Measurements from ENCODE around the gene ZBTB20. TPM values are rescaled to one million over a fixed set of nuclear protein-coding genes. Genes with fewer than 3 reads are reported as not detected.

Gene ZBTB20
- total RNA-seq, 2 donors from 2014 or later = 19.8 to 23.1 TPM

GRCh38 chr3:114518206-114518808, 628.8 kb downstream of the ZBTB20 start:
- no peaks in the 10 kb centered on the region for H3K9me3 Mint-ChIP-seq
- no peaks in the 10 kb centered on the region for H3K4me1 Mint-ChIP-seq (ENCODE audit: low read depth)
- no peaks in the 10 kb centered on the region for H3K27me3 Mint-ChIP-seq (ENCODE audit: low read depth)
- H3K4me3 Mint-ChIP-seq = no peak overlapping the region
- no peak overlapping the region for H3K27ac Mint-ChIP-seq
- DNase-seq = no peak
- no peaks in the 10 kb centered on the region for H3K36me3 Mint-ChIP-seq (ENCODE audit: insufficient read depth in 2 of 2)
- ATAC-seq (replicated peaks in 1 of 2) = no peak

GRCh38 chr3:114510201-114510600, 636.9 kb downstream of the ZBTB20 start:
- no peaks in the 10 kb centered on the region for H3K9me3 Mint-ChIP-seq
- no peak for ATAC-seq (replicated peaks in 1 of 2)

DNA sequence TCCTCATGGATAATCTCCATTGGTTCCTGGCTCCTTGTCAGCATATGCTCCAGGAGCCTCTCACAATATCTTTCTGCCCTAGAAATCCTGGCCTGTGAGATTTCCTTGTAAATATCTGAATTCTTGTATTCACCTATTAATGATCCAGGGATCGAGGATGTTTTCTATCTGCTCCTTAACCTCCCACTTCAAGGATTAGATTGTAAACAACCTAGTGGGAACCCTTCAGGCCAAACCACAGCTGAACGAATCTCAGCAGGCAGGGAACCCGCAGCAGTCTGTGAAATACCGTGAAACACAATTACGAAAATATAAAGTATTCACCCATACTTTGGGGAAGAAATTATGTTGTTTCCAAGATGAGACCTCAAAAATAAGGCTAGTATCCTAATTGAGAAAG, 637.3 kb downstream of the ZBTB20 start:
- no peak for DNase-seq
- H3K27me3 Mint-ChIP-seq (ENCODE audit: low read depth) = peaks cover 15% of the 10 kb centered on the region
- ATAC-seq (replicated peaks in 1 of 2) = no peak
- peaks cover 17% of the 10 kb centered on the region for H3K4me1 Mint-ChIP-seq (ENCODE audit: low read depth)
- no peak overlapping the region for H3K27ac Mint-ChIP-seq
- H3K4me3 Mint-ChIP-seq = no peak overlapping the region
- H3K9me3 Mint-ChIP-seq = no peaks in the 10 kb centered on the region
- no peaks in the 10 kb centered on the region for H3K36me3 Mint-ChIP-seq (ENCODE audit: insufficient read depth in 2 of 2)

More at GRCh38 chr3:114510201-114510600, 636.9 kb downstream of the ZBTB20 start:
- peaks cover 13% of the 10 kb centered on the region for H3K4me1 Mint-ChIP-seq (ENCODE audit: low read depth)
- no peak overlapping the region for H3K4me3 Mint-ChIP-seq
- no peak overlapping the region for H3K27ac Mint-ChIP-seq
- no peaks in the 10 kb centered on the region for H3K36me3 Mint-ChIP-seq (ENCODE audit: insufficient read depth in 2 of 2)
- DNase-seq = no peak
- peaks cover 15% of the 10 kb centered on the region for H3K27me3 Mint-ChIP-seq (ENCODE audit: low read depth)

DNA sequence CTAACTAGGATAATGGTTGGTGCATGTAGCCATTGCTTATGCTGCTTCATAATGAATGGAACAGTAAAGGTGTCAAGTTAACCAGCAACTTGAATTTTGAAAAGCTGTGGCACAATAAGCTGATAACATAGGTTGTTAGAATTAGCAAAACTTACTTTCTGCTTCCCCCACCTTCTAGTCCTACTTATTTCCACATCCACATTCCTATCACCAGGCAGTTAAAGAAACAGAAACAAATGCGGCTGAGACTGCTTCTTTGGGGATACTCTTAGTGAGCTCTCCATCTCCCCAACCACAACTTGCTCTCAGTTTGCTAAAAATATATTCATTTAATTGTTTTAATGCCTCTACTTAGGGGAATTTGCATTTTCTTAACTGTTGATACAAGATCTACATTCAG, 638.1 kb downstream of the ZBTB20 start:
- DNase-seq = no peak
- Mint-ChIP-seq H3K27ac (no peak overlapping the region), H3K9me3 (no peaks in the 10 kb centered on the region), H3K4me3 (no peak overlapping the region), H3K27me3 (ENCODE audit: low read depth) (peaks cover 15% of the 10 kb centered on the region), H3K36me3 (ENCODE audit: insufficient read depth in 2 of 2) (no peaks in the 10 kb centered on the region), H3K4me1 (ENCODE audit: low read depth) (peaks cover 25% of the 10 kb centered on the region)
- no peak for ATAC-seq (replicated peaks in 1 of 2)

- H3K36me3 Mint-ChIP-seq (ENCODE audit: insufficient read depth in 2 of 2) = no peaks in the 10 kb centered on the region
- no peaks in the 10 kb centered on the region for H3K9me3 Mint-ChIP-seq
- H3K27ac Mint-ChIP-seq = no peak overlapping the region
- DNase-seq (no peak), ATAC-seq (replicated peaks in 1 of 2) (no peak)
- H3K4me3 Mint-ChIP-seq = no peak overlapping the region
- H3K4me1 Mint-ChIP-seq (ENCODE audit: low read depth) = peaks cover 25% of the 10 kb centered on the region
- H3K27me3 Mint-ChIP-seq (ENCODE audit: low read depth) = peaks cover 15% of the 10 kb centered on the region
These were observed 638.9 kb downstream of the ZBTB20 start for GRCh38 chr3:114508208-114508607.

GRCh38 chr3:114506591-114507300, 640.3 kb downstream of the ZBTB20 start:
- ATAC-seq (replicated peaks in 1 of 2) (no peak), DNase-seq (no peak)
- Mint-ChIP-seq H3K27ac (no peak overlapping the region), H3K4me1 (ENCODE audit: low read depth) (peaks cover 36% of the 10 kb centered on the region), H3K27me3 (ENCODE audit: low read depth) (peaks cover 21% of the 10 kb centered on the region), H3K36me3 (ENCODE audit: insufficient read depth in 2 of 2) (no peaks in the 10 kb centered on the region), H3K9me3 (no peaks in the 10 kb centered on the region), H3K4me3 (no peak overlapping the region)

- H3K36me3 Mint-ChIP-seq (ENCODE audit: insufficient read depth in 2 of 2) = no peaks in the 10 kb centered on the region
- ATAC-seq (replicated peaks in 1 of 2) (peak; percentile 93 to 94), DNase-seq (no peak)
- peaks cover 40% of the 10 kb centered on the region for H3K4me1 Mint-ChIP-seq (ENCODE audit: low read depth)
- H3K27me3 Mint-ChIP-seq (ENCODE audit: low read depth) = peaks cover 24% of the 10 kb centered on the region
- H3K9me3 Mint-ChIP-seq = no peaks in the 10 kb centered on the region
- peak overlapping the region; percentile 5 for H3K27ac Mint-ChIP-seq
- no peak overlapping the region for H3K4me3 Mint-ChIP-seq
These were observed 642.0 kb downstream of the ZBTB20 start for GRCh38 chr3:114504941-114505628.

DNA sequence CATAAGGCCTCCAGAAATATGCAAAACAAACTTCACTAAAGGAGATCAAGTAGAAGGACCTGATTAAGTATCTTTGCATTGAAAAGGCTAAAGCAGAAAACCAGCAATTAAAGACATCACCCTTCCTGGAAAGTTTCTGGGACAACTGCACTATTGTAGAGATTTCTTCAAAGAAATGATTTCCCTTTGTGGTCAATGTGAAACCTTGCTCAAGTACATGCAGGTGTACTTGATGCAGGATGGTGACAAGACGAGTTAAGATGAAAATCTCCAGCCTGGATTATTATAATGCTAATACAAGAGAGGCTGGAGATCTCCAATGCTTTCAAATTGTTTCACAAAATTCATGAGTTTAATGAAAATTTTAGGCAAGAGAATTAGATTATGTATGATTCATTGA, 644.9 kb downstream of the ZBTB20 start:
- Mint-ChIP-seq H3K4me1 (ENCODE audit: low read depth) (peaks cover 59% of the 10 kb centered on the region), H3K36me3 (ENCODE audit: insufficient read depth in 2 of 2) (peaks cover 0 to 2% of the 10 kb centered on the region in 2 donors), H3K4me3 (no peak overlapping the region), H3K27ac (no peak overlapping the region), H3K27me3 (ENCODE audit: low read depth) (peaks cover 47% of the 10 kb centered on the region), H3K9me3 (no peaks in the 10 kb centered on the region)
- no peak for ATAC-seq (replicated peaks in 1 of 2)
- DNase-seq = no peak

GRCh38 chr3:114499976-114500375, 647.1 kb downstream of the ZBTB20 start:
- peak overlapping the region; percentile 68 for H3K27ac Mint-ChIP-seq
- H3K36me3 Mint-ChIP-seq (ENCODE audit: insufficient read depth in 2 of 2) = peaks cover 0 to 2% of the 10 kb centered on the region in 2 donors
- H3K4me3 Mint-ChIP-seq = peak overlapping the region; percentile 28 to 70
- no peaks in the 10 kb centered on the region for H3K9me3 Mint-ChIP-seq
- no peak for DNase-seq
- H3K4me1 Mint-ChIP-seq (ENCODE audit: low read depth) = peaks cover 49% of the 10 kb centered on the region
- H3K27me3 Mint-ChIP-seq (ENCODE audit: low read depth) = peaks cover 35% of the 10 kb centered on the region
- peak in 1 of 2 donors; percentile 42 for ATAC-seq (replicated peaks in 1 of 2)

DNA sequence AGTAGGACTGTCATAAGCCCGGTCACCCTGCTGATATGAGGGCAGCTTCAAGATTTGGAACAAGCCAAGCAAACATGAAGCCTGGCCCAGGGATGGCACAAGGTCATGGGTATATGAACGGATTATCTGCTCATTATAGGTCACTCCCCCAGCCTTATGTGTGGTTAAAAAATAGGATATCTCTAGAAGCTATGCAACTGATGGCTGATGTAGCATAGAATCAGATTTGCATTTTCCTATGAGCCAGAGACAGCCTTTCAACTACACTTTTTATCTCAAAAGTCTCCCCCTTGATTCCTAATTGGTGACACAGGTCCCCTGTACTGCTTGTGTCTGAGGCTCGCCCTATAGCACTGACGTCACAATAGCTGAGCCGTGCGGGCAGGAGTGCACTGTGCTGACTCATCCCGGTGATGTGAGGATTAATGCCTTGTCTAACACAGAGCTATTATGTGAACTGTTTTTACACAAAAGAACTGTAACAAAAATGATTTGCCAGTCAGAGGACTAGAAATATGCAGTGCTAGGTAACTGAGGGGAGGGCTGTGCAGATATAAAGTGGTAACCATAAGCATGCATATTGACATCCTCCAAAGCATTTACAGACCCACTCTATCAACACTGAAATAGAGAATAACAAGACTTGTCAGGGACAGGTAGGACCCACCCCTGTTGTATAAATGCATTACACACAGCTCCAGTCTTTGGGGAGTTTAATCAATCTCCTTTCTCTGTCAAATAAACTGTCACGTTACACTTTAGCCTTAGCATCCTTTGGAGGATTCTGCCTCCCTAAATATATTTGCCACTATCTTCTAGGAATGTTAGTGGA, 648.3 kb downstream of the ZBTB20 start:
- Mint-ChIP-seq H3K27ac (no peak overlapping the region), H3K4me1 (ENCODE audit: low read depth) (peaks cover 47% of the 10 kb centered on the region), H3K9me3 (no peaks in the 10 kb centered on the region), H3K36me3 (ENCODE audit: insufficient read depth in 2 of 2) (peaks cover 0 to 2% of the 10 kb centered on the region in 2 donors), H3K4me3 (no peak overlapping the region), H3K27me3 (ENCODE audit: low read depth) (peaks cover 35% of the 10 kb centered on the region)
- ATAC-seq (replicated peaks in 1 of 2) (no peak), DNase-seq (no peak)

DNA sequence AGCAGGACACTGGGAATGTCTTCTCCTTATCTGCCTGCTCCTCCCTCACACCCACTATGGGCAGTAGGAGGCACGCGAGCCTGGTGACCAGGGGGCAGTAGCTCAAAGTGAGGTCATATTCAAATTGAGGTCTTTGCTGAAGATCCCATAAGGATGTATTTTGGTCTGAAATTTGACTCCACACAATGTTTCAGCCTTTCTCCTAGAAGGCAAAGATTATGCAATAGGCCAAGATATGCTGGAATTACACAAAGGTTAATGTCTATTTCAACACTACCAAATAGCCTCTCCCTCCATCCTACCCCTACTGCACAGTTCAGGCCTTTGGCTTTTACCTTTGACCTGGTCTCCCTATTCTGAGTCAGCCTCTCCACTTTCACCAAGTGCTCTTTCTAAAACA, 650.2 kb downstream of the ZBTB20 start:
- ATAC-seq (replicated peaks in 1 of 2) = no peak
- H3K36me3 Mint-ChIP-seq (ENCODE audit: insufficient read depth in 2 of 2) = peaks cover 0 to 2% of the 10 kb centered on the region in 2 donors
- H3K27me3 Mint-ChIP-seq (ENCODE audit: low read depth) = peaks cover 30% of the 10 kb centered on the region
- no peak overlapping the region for H3K4me3 Mint-ChIP-seq
- DNase-seq = no peak
- no peaks in the 10 kb centered on the region for H3K9me3 Mint-ChIP-seq
- peaks cover 38% of the 10 kb centered on the region for H3K4me1 Mint-ChIP-seq (ENCODE audit: low read depth)
- H3K27ac Mint-ChIP-seq = no peak overlapping the region

DNA sequence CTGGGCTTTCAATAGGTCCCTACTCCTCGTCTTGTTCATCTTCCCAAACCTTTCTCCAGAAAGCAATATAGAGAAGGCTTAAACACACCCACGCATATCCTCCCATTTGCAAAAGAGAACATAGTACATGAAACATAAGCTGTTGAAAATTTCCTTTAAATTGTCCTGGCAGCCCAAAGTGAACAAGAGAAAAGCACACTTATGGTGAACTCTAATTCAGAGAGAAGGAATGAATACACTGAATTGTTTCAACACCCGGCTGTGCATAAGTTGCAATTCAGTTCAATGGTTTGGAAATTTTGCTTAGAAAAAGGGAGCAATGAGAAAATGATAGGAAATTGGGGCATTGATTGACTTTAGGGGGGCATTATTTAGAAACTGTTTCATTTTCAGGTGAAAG, 650.6 kb downstream of the ZBTB20 start:
- Mint-ChIP-seq H3K27ac (no peak overlapping the region), H3K36me3 (ENCODE audit: insufficient read depth in 2 of 2) (peaks cover 0 to 2% of the 10 kb centered on the region in 2 donors), H3K4me3 (no peak overlapping the region), H3K9me3 (no peaks in the 10 kb centered on the region), H3K27me3 (ENCODE audit: low read depth) (peaks cover 28% of the 10 kb centered on the region), H3K4me1 (ENCODE audit: low read depth) (peaks cover 36% of the 10 kb centered on the region)
- DNase-seq (no peak), ATAC-seq (replicated peaks in 1 of 2) (no peak)

DNA sequence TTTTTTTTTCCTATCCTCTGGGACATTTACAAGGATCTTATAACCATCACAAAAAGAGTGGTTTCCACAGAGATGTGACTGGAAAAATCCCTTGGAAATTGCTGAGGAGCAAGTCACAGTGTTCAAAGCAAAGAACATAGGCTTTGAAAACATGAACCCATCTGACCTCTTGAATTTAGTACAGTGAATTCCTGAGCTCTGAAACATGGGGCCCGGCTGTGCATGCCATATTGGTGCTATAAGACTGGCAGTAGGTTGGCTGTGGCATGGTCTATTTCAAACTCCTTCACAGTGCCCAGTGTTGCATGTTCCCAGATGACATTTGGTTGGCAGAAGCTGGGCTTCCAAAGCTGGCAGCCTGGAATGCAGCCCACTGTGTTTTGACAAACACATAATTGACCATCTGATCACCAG, 651.1 kb downstream of the ZBTB20 start:
- Mint-ChIP-seq H3K27me3 (ENCODE audit: low read depth) (peaks cover 28% of the 10 kb centered on the region), H3K9me3 (no peaks in the 10 kb centered on the region), H3K4me3 (no peak overlapping the region), H3K27ac (no peak overlapping the region), H3K4me1 (ENCODE audit: low read depth) (peaks cover 36% of the 10 kb centered on the region), H3K36me3 (ENCODE audit: insufficient read depth in 2 of 2) (peaks cover 0 to 2% of the 10 kb centered on the region in 2 donors)
- ATAC-seq (replicated peaks in 1 of 2) (no peak), DNase-seq (no peak)

Measured in activated T-cell treated with anti-CD3 and anti-CD28 coated beads, Interleukin-2, amount 50 U/mL, for 72 hours (primary cell).